HepG2 (cell line): Measurements from ENCODE around the gene CIT. TPM values are rescaled to one million over a fixed set of nuclear protein-coding genes. Genes with fewer than 3 reads are reported as not detected.

Experiments used
- ATAC-seq: fragments of 200-7000 bp; cut with Tn5 transposase; 3 replicates; pipeline ENCODE4 v1.9.1; 2020; ENCODE audit warnings: mild to moderate bottlenecking, moderate library complexity
- BruUV-seq: library from RNA; stranded (reverse); fragments of 400-500 nt; replicated peaks from 2 replicates; lab custom pipeline; 2021; lab: Mats Ljungman, UMichigan
- CTCF ChIA-PET: fragments of 300-600 bp; formaldehyde crosslinking; extraction: SDS; loops from one replicate; lab custom pipeline; 2021; ENCODE audit warnings: low total read pairs, inconsistent platforms, low intra/inter-chr PET ratio; lab: Yijun Ruan, JAX
- POLR2A ChIA-PET: fragments of 350-600 bp; sonication (Branson Sonifier 250); formaldehyde crosslinking; loops from one replicate; lab custom pipeline; 2020; ENCODE audit warnings: antibody characterized with exemption, inconsistent platforms; lab: Yijun Ruan, JAX
- DNase-seq: peaks from one replicate; pipeline ENCODE4 v3.0.0-alpha.2; 2015; ENCODE audit warnings: low spot score
- FAIRE-seq: peaks from 3 replicates; lab custom pipeline; 2011; peaks lifted over from hg19 to GRCh38; lab: Jason Lieb, UNC
- H2AFZ ChIP-seq: one replicate; pipeline ENCODE4 v1.6.1; 2011; ENCODE audit warnings: low read length, inconsistent platforms
- H3K27ac ChIP-seq: fragments of 300-600 bp; 3 replicates; pipeline ENCODE4 v1.8.0; 2011; ENCODE audit warnings: mixed run types, mild to moderate bottlenecking, mixed read lengths, low read length, inconsistent platforms; ENCODE audit not compliant: insufficient read depth; ENCODE audit errors: extremely low read length
- H3K27me3 ChIP-seq, 2 experiments: fragments of 200-600 bp in 1 of 2; 2 replicates in 1 of 2; 3 replicates in 1 of 2; pipeline versions ENCODE4 v1.6.0 to v1.8.0; 2011; ENCODE audit warnings: low read length in 2 of 2, mild to moderate bottlenecking in 2 of 2, moderate library complexity in 2 of 2, inconsistent platforms in 1 of 2; ENCODE audit not compliant: insufficient read depth in 2 of 2, control insufficient read depth in 1 of 2
- H3K36me3 ChIP-seq, 2 experiments: fragments of 200-600 bp in 1 of 2; replicated peaks in 1 of 2; 2 replicates in 1 of 2; 3 replicates in 1 of 2; pipeline versions ENCODE4 v1.5.1 to v1.8.0; 2011; ENCODE audit warnings: low read length in 2 of 2, inconsistent platforms in 1 of 2; ENCODE audit not compliant: insufficient read depth in 2 of 2, control insufficient read depth in 1 of 2
- H3K4me1 ChIP-seq: 2 replicates; pipeline ENCODE4 v1.5.1; 2012; ENCODE audit warnings: low read length, inconsistent platforms; ENCODE audit not compliant: insufficient read depth
- H3K4me2 ChIP-seq: 2 replicates; pipeline ENCODE4 v1.6.0; 2011; ENCODE audit warnings: low read depth, low read length, inconsistent platforms
- H3K4me3 ChIP-seq, 3 experiments: fragments of 200-600 bp in 1 of 3; sonication (generic), shearing (Covaris generic) in 1 of 3; replicated peaks in 1 of 3; 2 replicates each; pipeline ENCODE4 v1.5.1; 2011 to 2016; ENCODE audit warnings: low read length in 3 of 3, inconsistent platforms in 2 of 3, low read depth in 2 of 3, mild to moderate bottlenecking in 2 of 3, control low read depth in 1 of 3, mixed read lengths in 1 of 3; ENCODE audit not compliant: insufficient read depth in 1 of 3
- H3K79me2 ChIP-seq: one replicate; pipeline ENCODE4 v1.6.1; 2011; ENCODE audit warnings: low read length, inconsistent platforms; ENCODE audit not compliant: insufficient read depth
- H3K9ac ChIP-seq: 2 replicates; pipeline ENCODE4 v1.6.0; 2011; ENCODE audit warnings: mild to moderate bottlenecking, low read depth, low read length, inconsistent platforms; ENCODE audit not compliant: insufficient read depth
- H3K9me3 ChIP-seq: 2 replicates; pipeline ENCODE4 v1.5.1; 2012; ENCODE audit warnings: mild to moderate bottlenecking, low read length
- H4K20me1 ChIP-seq: 2 replicates; pipeline ENCODE4 v1.6.0; 2011; ENCODE audit warnings: inconsistent platforms, mild to moderate bottlenecking, low read length, moderate library complexity; ENCODE audit not compliant: insufficient read depth
- EEA1 ChIP-seq: sonication (generic); formaldehyde crosslinking; IDR thresholded peaks from 2 replicates; pipeline ENCODE4 v1.5.1; 2020; ENCODE audit warnings: mild to moderate bottlenecking, missing genetic modification reagents, borderline replicate concordance
- NCOR1 ChIP-seq: fragments of 200-600 bp; sonication (generic); IDR thresholded peaks from 2 replicates; pipeline ENCODE4 v1.7.0; 2017; ENCODE audit warnings: antibody characterized with exemption, low read length, borderline replicate concordance
- RERE ChIP-seq: IDR thresholded peaks from 2 replicates; pipeline ENCODE4 v1.6.1; 2016; ENCODE audit warnings: low read depth, missing genetic modification reagents, missing compliant biosample characterization
- ZNF275 ChIP-seq: sonication (generic); formaldehyde crosslinking; IDR thresholded peaks from 2 replicates; pipeline ENCODE4 v1.8.0; 2022; ENCODE audit warnings: missing genetic modification reagents, mild to moderate bottlenecking, inconsistent platforms, borderline replicate concordance
- ZNF597 ChIP-seq: sonication (generic); formaldehyde crosslinking; IDR thresholded peaks from 2 replicates; pipeline ENCODE4 v1.5.0; 2020; ENCODE audit warnings: missing genetic modification reagents
- ZNF780A ChIP-seq: sonication (generic); formaldehyde crosslinking; IDR thresholded peaks from 2 replicates; pipeline ENCODE4 v1.8.0; 2022; ENCODE audit warnings: mild to moderate bottlenecking, missing genetic modification reagents, moderate library complexity
- WGBS: methylation state at CpG from one replicate; pipeline ENCODE4 v1.1.6; 2017; ENCODE audit warnings: low lambda C conversion rate; 5-methylcytosine and 5-hydroxymethylcytosine counted together
- in situ Hi-C: cut with HindIII; loops from 2 replicates; pipeline ENCODE4 v1.10.0; 2017; ENCODE audit warnings: low pct_unique_long_range_greater_than_20kb; ENCODE audit not compliant: extremely low pct_ligation_motif_present
- intact Hi-C: fragments of 100-400 bp; cut with micrococcal nuclease; formaldehyde crosslinking; loops from one replicate; pipeline ENCODE4 v1.10.0; 2022; ENCODE audit not compliant: unreplicated experiment
- polyA plus RNA-seq, 8 experiments: library from polyadenylated mRNA; depleted of rRNA in 3 of 8; stranded (reverse) in 7 of 8; unstranded in 1 of 8; fragments of >200 nt; fragmentation: Illumina TruSeq in 4 of 8; extraction: Trizol in 4 of 8; gene quantifications; 2 replicates each; pipeline versions ENCODE4 v1.2.1 to v1.2.3, GENCODE V29; 2011 to 2016; ENCODE audit warnings: low read depth in 4 of 8, missing spikeins in 1 of 8, mixed read lengths in 1 of 8; ENCODE audit not compliant: insufficient read depth in 1 of 8
- total RNA-seq, 5 experiments: library from RNA; depleted of rRNA; stranded (reverse); fragments of >200 nt; fragmentation: Illumina TruSeq; extraction: Trizol; gene quantifications; 2 replicates each; pipeline ENCODE4 v1.2.3, GENCODE V29; 2016; ENCODE audit warnings: low read depth in 1 of 5

The CIT gene
- total and polyA plus RNA-seq, 2 of the 13 experiments (the other 11 are each of a cell fraction or from before 2014, with no cell fraction given): 7.7 to 11.7 TPM

- no peaks in the 10 kb centered on the region for H3K9me3 ChIP-seq
- intact Hi-C loops: no loop called here
- no peak for FAIRE-seq
- no peak overlapping the region for H3K9ac ChIP-seq
- no peaks in the 10 kb centered on the region for H3K27me3 ChIP-seq
- CTCF ChIA-PET: no interaction called here
- TF ChIP-seq ZNF275 (CRISPR knock-in tag): no peak
- TF ChIP-seq, all 625 proteins: peak for 0
- peaks cover 10 to 39% of the 10 kb centered on the region in 2 experiments for H3K36me3 ChIP-seq
- no TSS peak for BruUV-seq
- no peaks in the 10 kb centered on the region for H4K20me1 ChIP-seq
- WGBS: 96% methylated on average over 5 of the region's 5 CpGs
- no peak overlapping the region for H3K4me3 ChIP-seq
- H2AFZ ChIP-seq: no peak overlapping the region
- no peak for DNase-seq
- no peak for ATAC-seq
- POLR2A ChIA-PET: no interaction called here
- H3K4me1 ChIP-seq: peaks cover 5% of the 10 kb centered on the region; the same call in 1 of the 2 replicates
- H3K4me2 ChIP-seq: no peak overlapping the region
- in situ Hi-C loops: no loop called here
- no peak overlapping the region for H3K27ac ChIP-seq
- no peaks in the 10 kb centered on the region for H3K79me2 ChIP-seq
Observed at GRCh38 chr12:119870457-119870856, 6.7 kb downstream of the CIT start.

GRCh38 chr12:119869720-119870119, 7.4 kb downstream of the CIT start:
- POLR2A ChIA-PET: no interaction called here
- H3K9ac ChIP-seq: no peak overlapping the region
- CTCF ChIA-PET: no interaction called here

More at GRCh38 chr12:119869720-119870119, 7.4 kb downstream of the CIT start:
- Histone ChIP-seq H2AFZ (no peak overlapping the region), H3K4me3 (no peak overlapping the region), H4K20me1 (no peaks in the 10 kb centered on the region), H3K4me2 (no peak overlapping the region), H3K79me2 (no peaks in the 10 kb centered on the region), H3K36me3 (peaks cover 10 to 37% of the 10 kb centered on the region in 2 experiments), H3K9me3 (no peaks in the 10 kb centered on the region), H3K27ac (no peak overlapping the region), H3K4me1 (no peaks in the 10 kb centered on the region), H3K27me3 (no peaks in the 10 kb centered on the region)
- DNase-seq (no peak), FAIRE-seq (no peak), ATAC-seq (no peak)
- BruUV-seq: no TSS peak
- no peak for TF ChIP-seq NCOR1
- no peak for TF ChIP-seq ZNF780A (CRISPR knock-in tag)
- TF ChIP-seq RERE (CRISPR knock-in tag): no peak
- TF ChIP-seq EEA1 (CRISPR knock-in tag): no peak
- no peak for TF ChIP-seq ZNF597 (CRISPR knock-in tag)
- in situ Hi-C loops (no loop called here), intact Hi-C loops (no loop called here)
- 95% methylated on average over 5 of the region's 5 CpGs for WGBS
